HCT116 (cell line): ENCODE measurements around the gene FOSB. TPM values are rescaled to one million over a fixed set of nuclear protein-coding genes. Genes with fewer than 3 reads are reported as not detected.
A peak's percentile ranks its signal among the peaks of the same experiment; 100 is the strongest.

Source experiments
- ATAC-seq: fragments of 200-7000 bp; cut with Tn5 transposase; 2 replicates; pipeline ENCODE4 v1.9.1; 2020; ENCODE audit warnings: mild to moderate bottlenecking, moderate library complexity
- BruUV-seq: library from RNA; stranded (reverse); fragments of 400-500 nt; replicated peaks from 2 replicates; lab custom pipeline; 2021; lab: Mats Ljungman, UMichigan
- CTCF ChIA-PET: fragments of 300-600 bp; sonication (Branson Sonifier 250); formaldehyde crosslinking; loops from one replicate; lab custom pipeline; 2021; ENCODE audit warnings: antibody characterized with exemption; lab: Charles Lee
- POLR2A ChIA-PET: fragments of 300-600, 350-600 bp; sonication (Branson Sonifier 250); formaldehyde crosslinking; loops from one replicate; lab custom pipeline; 2021; ENCODE audit warnings: antibody characterized with exemption; lab: Charles Lee
- RAD21 ChIA-PET, 2 experiments: fragments of 300-600 bp; sonication (Branson Sonifier 250); formaldehyde crosslinking; loops; one replicate each; lab custom pipeline; 2023; ENCODE audit warnings: low total read pairs in 2 of 2; ENCODE audit not compliant: uncharacterized antibody in 2 of 2, unreplicated experiment in 2 of 2, low non-redundant PET in 1 of 2; lab: Charles Lee
- DNase-seq: peaks from one replicate; pipeline ENCODE4 v3.0.0-alpha.2; 2010; ENCODE audit warnings: low read depth, low spot score
- H2AFZ ChIP-seq: fragments of 200-600 bp; shearing (Covaris generic), sonication (generic); 2 replicates; pipeline ENCODE4 v1.6.1; 2017; ENCODE audit warnings: low read depth, mixed run types, mixed read lengths, antibody characterized with exemption, low read length; ENCODE audit not compliant: poor library complexity, severe bottlenecking
- H3K27ac ChIP-seq: 2 replicates; pipeline ENCODE4 v1.5.1; 2012; ENCODE audit warnings: low read depth, low read length
- H3K27me3 ChIP-seq: fragments of 200-600 bp; sonication (generic); 2 replicates; pipeline ENCODE4 v1.6.1; 2016; ENCODE audit warnings: mixed run types, low read length, mixed read lengths; ENCODE audit not compliant: insufficient read depth
- H3K36me3 ChIP-seq, 2 experiments: fragments of 200-500 bp in 1 of 2; fragments of 200-600 bp in 1 of 2; sonication (Bioruptor generic) in 1 of 2; sonication (generic) in 1 of 2; 2 replicates each; pipeline versions ENCODE4 v1.5.1 to v1.6.1; 2014 to 2016; ENCODE audit warnings: low read length in 2 of 2, inconsistent platforms in 1 of 2, mixed read lengths in 1 of 2, mixed run types in 1 of 2; ENCODE audit not compliant: insufficient read depth in 2 of 2, control insufficient read depth in 1 of 2
- H3K4me1 ChIP-seq, 2 experiments: fragments of 200-600 bp in 1 of 2; sonication (generic) in 1 of 2; 2 replicates each; pipeline versions ENCODE4 v1.5.1 to v1.6.1; 2012 to 2017; ENCODE audit warnings: low read length in 2 of 2, inconsistent platforms in 1 of 2, mild to moderate bottlenecking in 1 of 2, mixed read lengths in 1 of 2, mixed run types in 1 of 2, moderate library complexity in 1 of 2; ENCODE audit not compliant: insufficient read depth in 2 of 2, control insufficient read depth in 1 of 2
- H3K4me2 ChIP-seq: fragments of 200-600 bp; sonication (generic); 2 replicates; pipeline ENCODE4 v1.6.1; 2017; ENCODE audit warnings: mixed run types, low read length, mixed read lengths
- H3K4me3 ChIP-seq, 2 experiments: fragments of 200-600 bp in 1 of 2; sonication (generic) in 1 of 2; replicated peaks in 1 of 2; 2 replicates each; pipeline ENCODE4 v1.5.1; 2011 to 2016; ENCODE audit warnings: low read length in 2 of 2, control low read depth in 1 of 2, low read depth in 1 of 2, mild to moderate bottlenecking in 1 of 2, mixed read lengths in 1 of 2, mixed run types in 1 of 2
- H3K79me2 ChIP-seq: fragments of 200-600 bp; sonication (generic); 2 replicates; pipeline ENCODE4 v1.6.1; 2017; ENCODE audit warnings: mild to moderate bottlenecking, mixed run types, low read length, moderate library complexity, mixed read lengths; ENCODE audit not compliant: insufficient read depth
- H3K9ac ChIP-seq: fragments of 200-600 bp; sonication (generic); 2 replicates; pipeline ENCODE4 v1.6.1; 2016; ENCODE audit warnings: low read length, mixed read lengths
- H3K9me2 ChIP-seq: fragments of 200-600 bp; sonication (generic), shearing (Covaris generic); 2 replicates; pipeline ENCODE4 v1.6.1; 2017; ENCODE audit warnings: mixed run types, mild to moderate bottlenecking, moderate library complexity; ENCODE audit not compliant: insufficient read depth
- H3K9me3 ChIP-seq, 2 experiments: fragments of 200-500 bp in 1 of 2; fragments of 200-600 bp in 1 of 2; sonication (Bioruptor generic) in 1 of 2; sonication (generic) in 1 of 2; 2 replicates each; pipeline ENCODE4 v1.6.1; 2014 to 2017; ENCODE audit warnings: low read length in 2 of 2, mixed read lengths in 2 of 2, inconsistent platforms in 1 of 2, low read depth in 1 of 2, mild to moderate bottlenecking in 1 of 2, mixed run types in 1 of 2, moderate library complexity in 1 of 2; ENCODE audit not compliant: control insufficient read depth in 1 of 2, insufficient read depth in 1 of 2
- H4K20me1 ChIP-seq: fragments of 200-600 bp; sonication (generic), shearing (Covaris generic); 2 replicates; pipeline ENCODE4 v1.6.1; 2017; ENCODE audit warnings: mixed run types, mild to moderate bottlenecking, moderate library complexity; ENCODE audit not compliant: insufficient read depth
- EZH2 ChIP-seq: fragments of 200-600 bp; sonication (generic); IDR thresholded peaks from 2 replicates; pipeline ENCODE4 v1.6.1; 2017; ENCODE audit warnings: antibody characterized with exemption, mixed run types
- POLR2A ChIP-seq: IDR thresholded peaks from 2 replicates; pipeline ENCODE4 v1.7.0; 2011; ENCODE audit warnings: borderline replicate concordance; ENCODE audit not compliant: insufficient read depth, insufficient read length; ENCODE audit errors: extremely low read depth
- POLR2AphosphoS5 ChIP-seq: IDR thresholded peaks from 2 replicates; pipeline ENCODE4 v1.6.1; 2011; ENCODE audit warnings: mild to moderate bottlenecking, low read depth, low read length, moderate library complexity
- REST ChIP-seq: IDR thresholded peaks from 2 replicates; pipeline ENCODE4 v1.6.1; 2012; ENCODE audit warnings: low read depth
- SP1 ChIP-seq: IDR thresholded peaks from 2 replicates; pipeline ENCODE4 v1.6.1; 2012; ENCODE audit warnings: low read depth
- intact Hi-C: fragments of 100-400 bp; cut with micrococcal nuclease; formaldehyde crosslinking; loops from 2 replicates; pipeline ENCODE4 v1.10.0; 2022
- total RNA-seq: library from RNA; stranded (reverse); gene quantifications from one replicate; pipeline ENCODE4 v1.2.1, GENCODE V29; 2021; ENCODE audit not compliant: unreplicated experiment

Gene FOSB
- total RNA-seq, 1 experiment from 2014 or later: 12.6 TPM

GRCh38 chr19:45470762-45471081 lies 2.9 kb downstream of the FOSB start:
- Histone ChIP-seq H3K4me1 (peaks cover 4 to 37% of the 10 kb centered on the region in 2 experiments), H2AFZ (no peak overlapping the region), H3K4me3 (no peak overlapping the region; a peak in 1 of 4 replicates), H4K20me1 (no peaks in the 10 kb centered on the region; the same call in 1 of the 2 replicates), H3K9ac (no peak overlapping the region), H3K4me2 (no peak overlapping the region), H3K9me3 (no peaks in the 10 kb centered on the region), H3K36me3 (no peaks in the 10 kb centered on the region; a peak in 1 of 4 replicates), H3K79me2 (peaks cover 23% of the 10 kb centered on the region; the same call in 1 of the 2 replicates), H3K27me3 (no peaks in the 10 kb centered on the region), H3K9me2 (no peaks in the 10 kb centered on the region), H3K27ac (peak overlapping the region; percentile 7; the same call in 1 of the 2 replicates)
- ATAC-seq (no peak), DNase-seq (no peak)
- RAD21 ChIA-PET: no interaction called here
- CTCF ChIA-PET: no interaction called here
- intact Hi-C loops: no loop called here
- POLR2A ChIA-PET: no interaction called here
- BruUV-seq: no TSS peak
- TF ChIP-seq POLR2AphosphoS5 (no peak), EZH2 (no peak), POLR2A (no peak), SP1 (no peak)

- ChIA-PET RAD21 (no interaction called here), POLR2A (no interaction called here), CTCF (interaction anchor here (0.7 kb wide), 1 partner anchor 14 kb away, joined by 3 read pairs; no protein-coding TSS in a partner anchor)
- TF ChIP-seq REST: no peak
- Histone ChIP-seq H3K4me1 (peaks cover 4 to 35% of the 10 kb centered on the region in 2 experiments), H3K79me2 (peaks cover 23% of the 10 kb centered on the region; the same call in 1 of the 2 replicates), H3K27ac (no peak overlapping the region), H3K27me3 (no peaks in the 10 kb centered on the region), H3K36me3 (no peaks in the 10 kb centered on the region; a peak in 1 of 4 replicates), H3K4me3 (no peak overlapping the region), H3K9me3 (no peaks in the 10 kb centered on the region), H4K20me1 (no peaks in the 10 kb centered on the region; the same call in 1 of the 2 replicates), H3K4me2 (no peak overlapping the region), H2AFZ (no peak overlapping the region), H3K9me2 (no peaks in the 10 kb centered on the region), H3K9ac (no peak overlapping the region)
- DNase-seq: no peak
- BruUV-seq: no TSS peak
- no peak for ATAC-seq
- intact Hi-C loops: no loop called here
Measured at GRCh38 chr19:45471111-45471930, 3.5 kb downstream of the FOSB start.
